Suprapubic skin (tissue), 4 donors: ENCODE measurements around the gene CDK2.

ENCODE experiments used
- POLR2A ChIP-seq, 2 donors: fragments of 450-650 bp; IDR thresholded peaks; one replicate each; pipeline ENCODE4 v1.6.1; 2017; ENCODE audit warnings: antibody characterized with exemption in 2 of 2, mild to moderate bottlenecking in 2 of 2, moderate library complexity in 2 of 2
- POLR2AphosphoS5 ChIP-seq, 3 donors: sonication (generic); formaldehyde crosslinking; IDR thresholded peaks; one replicate each; pipeline ENCODE4 v1.6.1; 2017; ENCODE audit warnings: antibody characterized with exemption in 3 of 3
- TF ChIP-seq, protein P1 (sequence below), 2 donors: fragments of 200-600 bp in 1 of 2; fragments of 450-650 bp in 1 of 2; sonication (generic) in 1 of 2; IDR thresholded peaks; one replicate each; pipeline ENCODE4 v1.5.1; 2016 to 2019; ENCODE audit warnings: antibody characterized with exemption in 2 of 2, mild to moderate bottlenecking in 1 of 2, moderate library complexity in 1 of 2

DNA sequence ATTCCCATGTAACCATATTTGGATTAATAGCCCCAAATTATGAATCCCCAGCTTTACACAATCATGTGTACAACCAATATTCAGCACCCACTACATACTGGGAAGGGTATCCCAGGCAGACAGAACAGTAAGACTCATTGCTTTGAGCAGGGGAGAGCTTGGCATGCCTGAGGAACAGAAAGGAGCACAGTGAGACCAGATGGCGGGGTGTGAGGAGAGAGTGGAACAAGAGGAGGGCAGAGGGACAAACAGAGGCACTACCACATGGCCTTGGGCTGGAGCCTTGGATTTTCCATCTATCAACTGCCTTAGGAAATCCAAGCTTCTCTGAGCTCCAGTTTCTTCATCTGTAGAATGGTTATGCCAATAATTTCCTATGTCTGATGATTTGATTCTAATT, 31.9 kb upstream of the CDK2 start:
- TF ChIP-seq, protein P1, sequence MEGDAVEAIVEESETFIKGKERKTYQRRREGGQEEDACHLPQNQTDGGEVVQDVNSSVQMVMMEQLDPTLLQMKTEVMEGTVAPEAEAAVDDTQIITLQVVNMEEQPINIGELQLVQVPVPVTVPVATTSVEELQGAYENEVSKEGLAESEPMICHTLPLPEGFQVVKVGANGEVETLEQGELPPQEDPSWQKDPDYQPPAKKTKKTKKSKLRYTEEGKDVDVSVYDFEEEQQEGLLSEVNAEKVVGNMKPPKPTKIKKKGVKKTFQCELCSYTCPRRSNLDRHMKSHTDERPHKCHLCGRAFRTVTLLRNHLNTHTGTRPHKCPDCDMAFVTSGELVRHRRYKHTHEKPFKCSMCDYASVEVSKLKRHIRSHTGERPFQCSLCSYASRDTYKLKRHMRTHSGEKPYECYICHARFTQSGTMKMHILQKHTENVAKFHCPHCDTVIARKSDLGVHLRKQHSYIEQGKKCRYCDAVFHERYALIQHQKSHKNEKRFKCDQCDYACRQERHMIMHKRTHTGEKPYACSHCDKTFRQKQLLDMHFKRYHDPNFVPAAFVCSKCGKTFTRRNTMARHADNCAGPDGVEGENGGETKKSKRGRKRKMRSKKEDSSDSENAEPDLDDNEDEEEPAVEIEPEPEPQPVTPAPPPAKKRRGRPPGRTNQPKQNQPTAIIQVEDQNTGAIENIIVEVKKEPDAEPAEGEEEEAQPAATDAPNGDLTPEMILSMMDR (IDR thresholded peaks at IDR 0.05), result no peak
- TF ChIP-seq POLR2A (IDR thresholded peaks at IDR 0.05) (no peak), POLR2AphosphoS5 (IDR thresholded peaks at IDR 0.05) (no peak)
